SKM-1 (cell line): Measurements from ENCODE around the gene ARF1.

Experiments
- DNase-seq: peaks from one replicate; lab custom pipeline; 2025; ENCODE audit not compliant: unreplicated experiment; lab: John Stamatoyannopoulos, UW

Gene ARF1

DNA sequence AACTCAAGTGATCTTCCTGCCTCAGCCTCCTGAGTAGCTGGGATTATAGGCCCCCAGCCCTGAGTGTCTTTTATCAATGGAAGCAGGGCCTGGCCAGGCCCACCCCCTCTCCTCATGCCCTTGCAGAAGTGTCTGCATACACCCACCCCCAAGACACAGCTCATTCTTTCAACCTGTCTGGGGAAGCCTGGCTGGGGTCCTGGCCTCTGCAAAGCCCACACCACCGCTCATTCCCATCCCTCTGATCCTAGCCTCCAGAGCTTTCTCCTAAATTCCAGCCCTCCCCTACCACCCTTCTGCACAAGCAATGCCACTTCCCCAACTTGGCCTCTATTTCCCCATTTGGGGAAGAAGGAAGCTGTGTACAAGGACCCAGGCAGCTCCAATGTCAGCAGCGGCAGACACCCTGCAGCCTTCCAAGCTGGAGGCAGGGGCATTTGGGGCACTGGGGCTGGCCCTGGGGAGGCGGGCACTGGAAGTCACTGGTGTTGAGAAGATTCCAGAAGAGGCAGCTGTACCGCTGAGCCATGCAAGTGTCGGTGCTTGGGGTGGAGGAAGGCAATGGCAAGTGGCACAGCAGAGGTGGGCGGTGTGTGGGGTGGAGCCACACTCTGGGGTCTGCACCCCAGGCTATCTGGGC is 33.7 kb upstream of the ARF1 start:
- no peak for DNase-seq

GRCh38 chr1:228050571-228051231 is 31.8 kb upstream of the ARF1 start:
- DNase-seq, result no peak

- DNase-seq, result no peak
Measured at GRCh38 chr1:228058172-228058948, 24.1 kb upstream of the ARF1 start.

DNA sequence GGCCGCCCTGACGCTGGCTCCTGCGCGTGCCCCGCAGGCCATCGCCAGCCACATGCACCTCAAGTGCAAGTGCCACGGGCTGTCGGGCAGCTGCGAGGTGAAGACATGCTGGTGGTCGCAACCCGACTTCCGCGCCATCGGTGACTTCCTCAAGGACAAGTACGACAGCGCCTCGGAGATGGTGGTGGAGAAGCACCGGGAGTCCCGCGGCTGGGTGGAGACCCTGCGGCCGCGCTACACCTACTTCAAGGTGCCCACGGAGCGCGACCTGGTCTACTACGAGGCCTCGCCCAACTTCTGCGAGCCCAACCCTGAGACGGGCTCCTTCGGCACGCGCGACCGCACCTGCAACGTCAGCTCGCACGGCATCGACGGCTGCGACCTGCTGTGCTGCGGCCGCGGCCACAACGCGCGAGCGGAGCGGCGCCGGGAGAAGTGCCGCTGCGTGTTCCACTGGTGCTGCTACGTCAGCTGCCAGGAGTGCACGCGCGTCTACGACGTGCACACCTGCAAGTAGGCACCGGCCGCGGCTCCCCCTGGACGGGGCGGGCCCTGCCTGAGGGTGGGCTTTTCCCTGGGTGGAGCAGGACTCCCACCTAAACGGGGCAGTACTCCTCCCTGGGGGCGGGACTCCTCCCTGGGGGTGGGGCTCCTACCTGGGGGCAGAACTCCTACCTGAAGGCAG is 23.4 kb upstream of the ARF1 start:
- no peak for DNase-seq

GRCh38 chr1:228059634-228060457 is 22.7 kb upstream of the ARF1 start:
- peak; percentile 39 for DNase-seq

GRCh38 chr1:228060458-228061190 is 21.9 kb upstream of the ARF1 start:
- no peak for DNase-seq

- no peak for DNase-seq
Measured at GRCh38 chr1:228061411-228062084, 21.0 kb upstream of the ARF1 start.

DNA sequence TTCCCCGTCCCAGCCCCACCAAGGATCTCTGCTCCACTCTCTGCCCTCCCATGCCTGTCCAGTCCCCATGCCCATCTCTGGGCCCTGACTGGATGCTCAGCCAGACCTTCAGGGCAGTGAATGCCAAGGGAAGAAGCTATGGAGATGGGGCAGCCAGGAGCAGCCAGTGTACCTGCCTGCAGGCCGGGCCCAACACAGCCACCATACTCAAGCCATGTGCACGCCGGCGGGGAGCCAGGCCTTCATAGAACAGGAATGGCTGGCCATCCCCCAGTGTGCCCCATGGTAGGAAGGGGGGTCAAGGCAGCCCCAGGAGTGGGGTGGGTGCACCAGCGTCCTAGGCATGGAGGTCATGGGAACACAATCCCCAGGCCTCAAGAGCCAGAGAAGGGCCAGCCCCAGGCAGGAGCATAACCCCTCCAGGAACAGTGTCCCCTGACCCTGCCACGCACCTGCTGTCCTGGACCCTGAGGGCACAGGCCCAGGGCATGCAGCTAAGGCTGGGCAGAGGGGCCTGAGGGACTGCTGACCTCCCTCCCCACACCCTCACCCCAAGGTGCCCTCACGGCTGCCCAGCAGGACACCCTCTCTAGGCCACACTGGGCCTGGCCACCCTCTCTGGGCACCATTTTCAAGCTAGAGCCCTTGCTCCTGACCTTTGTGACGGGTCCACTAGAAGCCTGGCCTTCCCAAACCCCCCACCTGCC is 20.3 kb upstream of the ARF1 start:
- no peak for DNase-seq

DNA sequence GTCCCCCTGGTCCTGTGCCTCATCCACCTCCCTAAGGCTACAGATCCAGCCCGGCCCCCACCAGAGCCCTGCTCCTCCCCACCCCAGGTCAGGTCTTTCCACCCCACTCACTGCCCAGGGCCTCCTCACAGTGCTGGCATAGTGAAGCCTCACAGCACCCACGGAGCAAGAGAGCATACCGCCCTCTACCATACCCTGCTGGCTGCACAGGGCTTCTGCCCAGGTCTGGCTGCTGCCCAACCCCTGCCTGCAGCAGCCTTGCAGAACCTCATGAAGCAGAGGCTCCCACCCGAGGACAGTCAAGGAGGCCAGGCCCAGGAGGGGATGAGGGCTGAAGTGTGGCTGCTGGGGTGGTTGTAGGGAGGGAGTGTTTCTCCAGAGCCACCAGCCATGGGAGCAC is 19.7 kb upstream of the ARF1 start:
- no peak for DNase-seq

DNA sequence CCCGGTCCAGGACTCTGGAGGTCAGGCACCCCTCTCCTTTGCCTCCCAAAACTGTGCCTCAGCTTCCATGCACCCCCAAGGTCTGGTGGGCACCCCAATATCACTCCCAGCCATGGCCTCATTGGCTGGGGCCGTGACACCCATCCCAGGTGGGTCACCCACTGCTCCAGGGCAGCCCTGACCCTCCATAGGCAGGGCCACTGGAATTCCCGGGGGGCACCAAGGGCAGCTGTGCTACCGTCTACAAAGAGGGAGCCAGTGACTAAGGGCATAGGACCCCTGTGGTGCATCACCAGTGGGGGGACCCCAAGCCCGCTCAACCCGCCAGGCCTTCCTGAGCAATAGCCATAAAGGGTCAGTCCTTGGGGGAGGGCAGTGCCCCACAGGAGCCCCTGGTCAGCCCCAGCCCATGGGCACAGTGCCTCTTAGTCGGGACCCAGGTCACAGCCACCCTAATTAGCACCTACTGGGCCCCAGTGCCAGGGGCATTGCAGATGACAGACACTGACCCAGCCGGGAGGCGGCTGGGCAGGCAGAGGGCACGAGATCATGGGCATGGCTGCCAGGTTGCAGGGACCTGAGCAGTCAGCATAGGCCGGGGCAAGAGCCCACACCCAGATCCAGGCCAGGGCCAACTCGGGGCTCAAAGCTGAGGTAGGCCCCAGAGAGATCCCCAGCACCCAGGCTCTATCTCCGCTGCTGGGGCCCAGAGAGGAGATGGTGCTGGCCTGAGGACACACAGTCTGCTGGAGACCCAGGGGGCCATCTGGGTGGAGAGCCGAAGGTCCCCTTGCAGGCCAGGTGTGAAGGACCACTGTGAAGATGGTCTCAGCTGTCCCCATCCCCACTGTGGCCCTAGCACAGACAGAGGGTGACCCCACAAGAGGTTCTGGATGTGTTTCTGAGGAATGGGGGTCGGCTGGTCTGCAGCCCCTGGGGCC is 19.0 kb upstream of the ARF1 start:
- no peak for DNase-seq

DNA sequence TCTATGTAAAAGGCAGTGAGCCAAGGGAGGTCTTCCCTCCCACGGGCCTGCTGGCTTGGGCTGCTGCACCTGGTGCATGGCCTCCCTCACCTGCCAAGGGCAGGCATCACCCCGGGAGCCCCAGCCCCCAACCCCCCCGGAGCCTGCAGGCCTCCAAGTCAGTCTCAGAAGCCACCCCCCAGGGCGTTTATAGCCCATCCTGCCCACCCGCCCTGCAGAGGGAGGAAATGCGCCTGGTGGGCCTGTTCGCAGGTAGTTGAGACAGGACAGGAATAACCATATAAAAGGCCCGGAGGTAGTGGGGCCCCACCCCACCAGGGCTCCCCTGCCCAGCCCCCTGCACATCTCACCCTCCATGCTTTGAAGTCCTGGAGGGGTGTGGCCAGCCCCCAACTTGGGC is 18.2 kb upstream of the ARF1 start:
- no peak for DNase-seq

- DNase-seq, result no peak
Measured at GRCh38 chr1:228064741-228065542, 17.6 kb upstream of the ARF1 start.

- no peak for DNase-seq
Measured at GRCh38 chr1:228065543-228066347, 16.8 kb upstream of the ARF1 start.

DNA sequence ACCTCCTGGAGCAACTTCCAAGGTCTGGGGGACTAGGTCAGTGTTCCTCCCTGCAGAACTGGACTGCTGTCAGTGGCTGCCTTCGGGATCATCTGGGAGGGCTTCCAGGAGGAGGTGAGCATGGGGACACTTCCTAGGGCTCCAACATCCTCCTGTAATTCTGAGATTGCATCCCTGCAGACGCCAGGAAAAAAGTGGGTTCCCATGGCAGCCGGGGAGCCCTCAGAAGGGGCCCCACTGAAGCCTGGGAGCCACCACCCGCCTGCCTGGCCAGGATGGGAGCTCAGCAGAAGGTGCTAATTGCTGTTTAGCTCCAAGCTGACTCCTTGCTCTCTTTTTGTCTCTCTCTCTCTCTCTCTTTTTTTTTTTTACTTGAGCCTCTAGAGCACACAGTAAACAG is 16.1 kb upstream of the ARF1 start:
- DNase-seq, result no peak

DNA sequence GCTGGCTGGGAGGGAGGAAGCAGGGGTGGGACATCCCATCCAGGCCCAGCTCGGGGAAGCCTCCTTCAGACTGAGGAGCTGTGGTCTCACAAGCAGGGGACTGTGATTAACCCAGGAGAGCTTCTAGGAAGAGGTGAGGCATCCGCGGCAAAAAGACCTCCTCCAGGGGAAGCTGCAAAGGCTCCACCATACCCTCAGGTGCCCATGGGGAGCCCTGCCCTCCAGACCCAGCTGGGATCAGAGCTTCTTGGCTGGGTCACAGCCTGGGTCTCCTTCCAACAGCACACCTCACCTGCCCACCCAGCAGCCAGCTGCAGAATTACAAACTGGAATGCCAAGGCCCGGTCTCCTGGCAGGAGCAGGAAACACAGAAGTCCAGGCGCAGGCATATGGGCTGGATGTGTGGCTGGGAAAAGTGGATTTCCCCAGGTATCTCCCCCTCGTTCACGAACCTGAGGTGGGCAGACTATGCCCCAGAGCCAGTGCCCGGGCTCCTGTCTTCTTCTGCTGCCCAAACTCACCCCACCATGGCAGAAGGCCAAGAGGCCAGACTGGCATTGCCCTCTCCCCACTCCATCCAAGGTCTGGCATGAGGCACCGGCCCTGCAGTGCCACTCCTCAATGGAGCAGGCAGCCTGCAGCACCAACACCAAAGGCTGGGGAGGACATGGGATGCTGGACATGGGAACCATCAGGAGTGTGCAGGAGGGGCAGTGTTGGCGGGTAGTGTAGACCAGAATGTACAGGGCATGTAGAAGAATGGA is 15.4 kb upstream of the ARF1 start:
- DNase-seq, result no peak
